OCI-LY3 (cell line): ENCODE results near the gene RTCA.
"Not testable (repeated sequence)": the region's sequence is repeated elsewhere in the genome, so short reads cannot be mapped to it uniquely, and the experiment has no call there.

ENCODE experiments used
- H2AFZ ChIP-seq: fragments of 200-600, 300-600 bp; shearing (Covaris generic); 2 replicates; pipeline ENCODE4 v1.6.0; 2014; ENCODE audit warnings: antibody characterized with exemption, low read depth, low read length
- H3K27ac ChIP-seq: fragments of 200-600, 300-600 bp; sonication (generic); 2 replicates; pipeline ENCODE4 v1.5.1; 2014; ENCODE audit warnings: mild to moderate bottlenecking, low read length, moderate library complexity, mixed read lengths
- H3K27me3 ChIP-seq: fragments of 200-600, 300-600 bp; sonication (generic); 2 replicates; pipeline ENCODE4 v1.6.1; 2014; ENCODE audit warnings: low read depth, low read length, mixed read lengths
- H3K36me3 ChIP-seq: fragments of 200-600, 300-600 bp; sonication (generic); replicated peaks from 2 replicates; pipeline ENCODE3; 2014; ENCODE audit warnings: low read depth, low read length, mixed read lengths
- H3K4me1 ChIP-seq: fragments of 300-600, 200-600 bp; sonication (generic); 2 replicates; pipeline ENCODE4 v1.6.1; 2014; ENCODE audit warnings: low read length, mixed read lengths
- H3K4me2 ChIP-seq: fragments of 200-600, 300-600 bp; sonication (generic); 2 replicates; pipeline ENCODE4 v1.6.1; 2014; ENCODE audit warnings: low read length, mixed read lengths
- H3K4me3 ChIP-seq: fragments of 300-600, 200-600 bp; sonication (generic); 2 replicates; pipeline ENCODE4 v1.5.1; 2014; ENCODE audit warnings: antibody characterized with exemption, mild to moderate bottlenecking, low read length, moderate library complexity
- H3K79me2 ChIP-seq: fragments of 300-600, 200-600 bp; shearing (Covaris generic); 2 replicates; pipeline ENCODE4 v1.6.1; 2014; ENCODE audit warnings: mild to moderate bottlenecking, low read length, mixed read lengths
- H3K9ac ChIP-seq: fragments of 300-600, 200-600 bp; shearing (Covaris generic); 2 replicates; pipeline ENCODE4 v1.6.0; 2014; ENCODE audit warnings: mild to moderate bottlenecking, low read length, moderate library complexity
- H3K9me3 ChIP-seq: fragments of 200-600, 300-600 bp; shearing (Covaris generic); 2 replicates; pipeline ENCODE4 v1.6.1; 2014; ENCODE audit warnings: low read length, mixed read lengths; ENCODE audit not compliant: insufficient read depth
- H4K20me1 ChIP-seq: fragments of 200-600, 300-600 bp; sonication (generic); 2 replicates; pipeline ENCODE4 v1.6.1; 2016; ENCODE audit warnings: low read length, mixed read lengths; ENCODE audit not compliant: insufficient read depth
- EZH2phosphoT487 ChIP-seq: fragments of 200-600 bp; shearing (Covaris generic); IDR thresholded peaks from 2 replicates; pipeline ENCODE4 v1.6.1; 2018; ENCODE audit warnings: antibody characterized with exemption, mixed run types, low read depth
- TF ChIP-seq, protein P1 (sequence below): fragments of 200-600, 300-600 bp; sonication (generic); IDR thresholded peaks from 2 replicates; pipeline ENCODE4 v1.5.1; 2014; ENCODE audit warnings: antibody characterized with exemption, low read length, low read depth

The RTCA gene

DNA sequence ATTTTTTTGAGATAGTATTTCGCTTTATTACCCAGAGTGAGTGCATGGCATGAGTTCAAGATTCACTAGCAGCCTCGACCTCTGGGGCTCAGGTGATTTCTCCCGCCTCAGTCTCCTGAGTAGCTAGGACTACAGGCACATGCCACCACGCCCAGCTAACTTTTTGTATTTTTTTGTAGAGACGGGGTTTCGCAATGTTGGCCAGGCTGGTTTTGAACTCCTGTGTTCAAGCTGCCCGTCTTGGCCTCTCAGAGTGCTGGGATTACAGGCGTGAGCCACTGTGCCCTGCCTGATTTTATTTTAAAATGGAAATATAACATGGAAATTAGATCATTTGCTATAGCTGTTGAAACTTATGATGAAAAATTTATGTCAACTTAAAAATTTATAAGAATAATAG lies 30.1 kb downstream of the RTCA start:
- Histone ChIP-seq H3K9me3 (no peaks in the 10 kb centered on the region), H3K4me1 (no peaks in the 10 kb centered on the region), H3K4me2 (no peak overlapping the region), H3K27ac (no peak overlapping the region), H3K79me2 (no peaks in the 10 kb centered on the region), H3K4me3 (no peak overlapping the region), H2AFZ (no peak overlapping the region), H3K36me3 (peaks cover 6% of the 10 kb centered on the region), H3K27me3 (no peaks in the 10 kb centered on the region), H4K20me1 (no peaks in the 10 kb centered on the region), H3K9ac (no peak overlapping the region)
- TF ChIP-seq EZH2phosphoT487: no peak
- TF ChIP-seq, protein P1, sequence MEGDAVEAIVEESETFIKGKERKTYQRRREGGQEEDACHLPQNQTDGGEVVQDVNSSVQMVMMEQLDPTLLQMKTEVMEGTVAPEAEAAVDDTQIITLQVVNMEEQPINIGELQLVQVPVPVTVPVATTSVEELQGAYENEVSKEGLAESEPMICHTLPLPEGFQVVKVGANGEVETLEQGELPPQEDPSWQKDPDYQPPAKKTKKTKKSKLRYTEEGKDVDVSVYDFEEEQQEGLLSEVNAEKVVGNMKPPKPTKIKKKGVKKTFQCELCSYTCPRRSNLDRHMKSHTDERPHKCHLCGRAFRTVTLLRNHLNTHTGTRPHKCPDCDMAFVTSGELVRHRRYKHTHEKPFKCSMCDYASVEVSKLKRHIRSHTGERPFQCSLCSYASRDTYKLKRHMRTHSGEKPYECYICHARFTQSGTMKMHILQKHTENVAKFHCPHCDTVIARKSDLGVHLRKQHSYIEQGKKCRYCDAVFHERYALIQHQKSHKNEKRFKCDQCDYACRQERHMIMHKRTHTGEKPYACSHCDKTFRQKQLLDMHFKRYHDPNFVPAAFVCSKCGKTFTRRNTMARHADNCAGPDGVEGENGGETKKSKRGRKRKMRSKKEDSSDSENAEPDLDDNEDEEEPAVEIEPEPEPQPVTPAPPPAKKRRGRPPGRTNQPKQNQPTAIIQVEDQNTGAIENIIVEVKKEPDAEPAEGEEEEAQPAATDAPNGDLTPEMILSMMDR: no peak

DNA sequence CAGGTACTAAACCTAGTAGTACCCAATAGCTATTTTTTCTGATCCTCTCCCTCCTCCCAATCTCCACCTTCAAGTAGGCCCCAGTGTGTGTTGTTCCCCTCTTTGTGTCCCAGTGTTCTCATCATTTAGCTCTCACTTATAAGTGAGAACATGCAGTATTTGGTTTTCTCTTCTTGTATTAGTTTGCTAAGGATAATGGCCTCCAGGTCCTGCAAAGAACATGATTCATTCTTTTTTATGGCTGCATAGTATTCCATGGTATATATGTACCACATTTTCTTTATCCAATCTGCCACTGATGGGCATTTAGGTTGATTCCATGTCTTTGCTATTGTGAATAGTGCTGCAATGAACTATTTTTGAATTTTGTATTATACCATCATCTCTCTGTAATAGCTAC lies 31.0 kb downstream of the RTCA start:
- H3K79me2 ChIP-seq, H3K4me3 ChIP-seq, H3K27ac ChIP-seq, H3K27me3 ChIP-seq, H4K20me1 ChIP-seq, H3K4me1 ChIP-seq, H3K4me2 ChIP-seq, H3K9me3 ChIP-seq, H3K9ac ChIP-seq, H2AFZ ChIP-seq, H3K36me3 ChIP-seq: not testable (repeated sequence)

DNA sequence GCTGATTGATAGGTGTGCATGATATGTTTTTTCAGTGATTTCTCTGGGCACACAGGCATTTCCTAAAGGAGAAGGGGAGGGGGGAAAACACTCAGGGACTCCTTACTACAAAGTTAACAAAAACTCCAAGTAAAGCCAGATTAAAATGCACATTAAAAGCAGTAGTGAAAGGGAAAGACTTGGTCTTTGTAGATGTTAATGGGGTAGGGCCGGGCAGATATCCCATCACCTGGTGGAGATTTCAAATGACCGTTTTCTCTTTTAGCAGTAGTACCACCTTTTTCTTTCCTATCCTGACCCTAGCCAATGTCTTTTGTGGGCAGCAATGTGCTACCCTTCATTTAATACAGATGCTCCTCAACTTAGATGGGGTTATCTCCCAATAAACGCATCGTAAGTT lies 32.5 kb downstream of the RTCA start:
- no peak overlapping the region for H2AFZ ChIP-seq
- no peaks in the 10 kb centered on the region for H3K9me3 ChIP-seq
- no peak overlapping the region for H3K9ac ChIP-seq
- no peaks in the 10 kb centered on the region for H4K20me1 ChIP-seq
- TF ChIP-seq, protein P1: no peak
- no peak for TF ChIP-seq EZH2phosphoT487
- no peak overlapping the region for H3K4me2 ChIP-seq
- H3K27ac ChIP-seq: no peak overlapping the region
- H3K27me3 ChIP-seq: no peaks in the 10 kb centered on the region
- H3K36me3 ChIP-seq: no peaks in the 10 kb centered on the region
- H3K79me2 ChIP-seq: no peaks in the 10 kb centered on the region
- no peak overlapping the region for H3K4me3 ChIP-seq
- H3K4me1 ChIP-seq: no peaks in the 10 kb centered on the region

DNA sequence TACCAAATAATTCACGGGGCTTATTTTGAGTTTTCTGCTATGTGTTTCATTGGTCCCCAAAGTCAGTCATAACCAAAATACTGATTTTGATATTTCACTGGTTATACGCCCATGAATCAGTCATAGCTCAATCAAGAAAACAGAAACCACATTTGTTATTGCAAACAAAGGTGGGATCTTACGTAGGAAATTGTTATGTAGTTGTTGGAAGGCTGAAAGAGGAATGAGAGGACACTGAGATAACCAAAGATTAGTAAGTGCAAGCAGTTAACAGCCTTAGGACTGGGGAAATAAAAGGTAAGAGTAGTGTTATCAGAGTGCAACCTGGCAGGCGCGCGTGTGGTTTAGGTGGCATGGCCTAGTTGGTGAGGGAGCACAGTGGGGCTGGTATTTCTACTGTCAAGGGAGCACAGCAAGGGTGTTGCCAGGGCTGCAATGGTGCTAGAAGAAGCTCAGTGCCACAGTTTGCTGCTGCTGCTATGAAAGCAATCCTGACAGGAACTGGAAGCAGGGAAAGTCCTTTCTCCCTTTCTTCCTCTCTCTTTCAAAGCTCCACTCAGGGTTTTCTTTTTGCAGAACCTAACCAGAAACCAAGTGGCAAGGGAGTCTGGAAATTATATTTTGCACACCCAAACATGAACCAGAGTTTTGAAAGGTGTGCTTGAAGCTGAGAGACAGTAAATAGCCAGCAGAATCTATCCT lies 33.7 kb downstream of the RTCA start:
- no peaks in the 10 kb centered on the region for H4K20me1 ChIP-seq
- no peaks in the 10 kb centered on the region for H3K4me1 ChIP-seq
- no peak overlapping the region for H3K4me2 ChIP-seq
- H3K36me3 ChIP-seq: no peaks in the 10 kb centered on the region
- H3K9me3 ChIP-seq: no peaks in the 10 kb centered on the region
- no peak overlapping the region for H3K4me3 ChIP-seq
- H3K79me2 ChIP-seq: no peaks in the 10 kb centered on the region
- no peak overlapping the region for H3K9ac ChIP-seq
- no peak overlapping the region for H2AFZ ChIP-seq
- TF ChIP-seq EZH2phosphoT487: no peak
- TF ChIP-seq, protein P1: no peak
- H3K27me3 ChIP-seq: no peaks in the 10 kb centered on the region
- H3K27ac ChIP-seq: no peak overlapping the region

DNA sequence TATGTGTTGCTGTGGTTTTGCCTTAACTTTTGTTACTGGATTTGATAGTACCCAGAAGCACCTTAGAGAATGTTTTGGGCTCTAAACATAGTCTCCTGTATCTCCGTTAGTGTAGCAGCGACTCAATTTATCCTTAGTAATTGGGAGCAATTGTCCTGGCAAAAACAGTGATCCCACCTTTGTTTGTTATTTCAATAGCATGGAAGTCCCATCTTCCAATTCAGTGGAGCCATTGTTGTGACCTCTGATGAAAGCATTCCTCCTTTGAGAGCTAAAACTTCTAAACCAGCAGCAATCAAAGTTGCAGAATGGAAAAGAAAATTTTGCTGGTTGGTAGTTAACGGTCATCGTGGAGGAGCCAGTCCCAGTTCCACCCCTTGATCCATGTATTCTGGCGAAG lies 34.7 kb downstream of the RTCA start:
- Histone ChIP-seq H3K4me3 (no peak overlapping the region), H3K79me2 (no peaks in the 10 kb centered on the region), H3K9ac (no peak overlapping the region), H3K36me3 (no peaks in the 10 kb centered on the region), H2AFZ (no peak overlapping the region), H3K4me2 (no peak overlapping the region), H3K9me3 (no peaks in the 10 kb centered on the region), H3K27me3 (no peaks in the 10 kb centered on the region), H3K4me1 (no peaks in the 10 kb centered on the region), H4K20me1 (no peaks in the 10 kb centered on the region), H3K27ac (no peak overlapping the region)
- no peak for TF ChIP-seq EZH2phosphoT487
- TF ChIP-seq, protein P1: no peak
